ENCODE results near the gene F12.

Gene F12

DNA sequence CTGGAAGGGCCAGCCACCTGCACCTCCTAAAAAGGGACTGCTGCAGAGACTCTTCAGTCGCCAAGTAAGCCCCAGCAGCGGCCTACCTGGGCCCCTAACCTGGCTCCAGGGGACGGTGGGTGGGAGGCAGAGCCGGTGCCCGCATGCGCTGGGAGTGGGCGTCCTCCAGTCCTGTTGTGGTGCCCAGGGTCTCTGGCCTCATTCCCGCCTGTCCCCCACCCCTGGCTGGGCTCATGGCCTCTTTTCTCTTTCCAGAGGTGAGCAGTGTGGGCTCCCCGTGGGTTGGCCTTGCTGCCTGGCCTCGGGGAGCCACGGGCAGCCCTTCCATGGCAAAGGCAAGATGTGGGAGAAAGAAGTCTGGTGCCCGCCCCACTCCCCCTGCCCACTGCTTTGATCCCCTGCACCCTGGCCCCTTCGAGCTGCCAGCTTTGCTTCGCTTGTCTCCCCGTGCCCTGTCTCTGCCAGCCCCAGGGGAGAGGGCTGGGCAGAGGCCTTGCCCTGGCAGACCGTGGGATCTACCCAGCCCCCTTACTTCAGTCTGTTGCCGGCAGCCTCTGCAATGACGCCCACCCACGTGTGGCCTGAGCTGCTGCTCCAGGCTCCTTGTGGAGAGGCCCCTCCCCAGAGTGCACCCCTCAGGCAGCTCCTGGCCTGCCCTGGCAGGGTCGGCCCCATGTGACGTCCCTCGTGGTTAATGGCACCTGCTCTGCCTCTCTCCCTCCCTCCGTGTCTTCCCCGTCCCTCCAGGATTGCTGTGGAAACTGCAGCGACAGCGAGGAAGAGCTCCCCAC is 31.8 kb upstream of the F12 start:
- no peak overlapping the region for H2AFZ ChIP-seq (ENCODE audit: low read depth, low read length)
- no peak overlapping the region for H2BK12ac ChIP-seq (ENCODE audit: low read length in 2 of 2)
- no peak overlapping the region for H4K91ac ChIP-seq (ENCODE audit: low read length)
- H2BK15ac ChIP-seq (ENCODE audit: low read depth, poor library complexity, severe bottlenecking) = no peak overlapping the region
- H3K4me1 ChIP-seq (ENCODE audit: control insufficient read depth, insufficient read depth, low read depth, low read length) = peaks cover 8% of the 10 kb centered on the region
- H2BK120ac ChIP-seq (ENCODE audit: low read depth, low read length) = no peak overlapping the region
- H3K4me2 ChIP-seq (ENCODE audit: low read length, poor library complexity, severe bottlenecking) = no peak overlapping the region
- no peaks in the 10 kb centered on the region for H3K79me1 ChIP-seq (replicated peaks; ENCODE audit: low read length, poor library complexity, severe bottlenecking)
- no peaks in the 10 kb centered on the region for H3K9me3 ChIP-seq (ENCODE audit: control insufficient read depth, low read length)
- H3K14ac ChIP-seq (ENCODE audit: low read length in 2 of 2) = no peak overlapping the region
- H3K23ac ChIP-seq (ENCODE audit: low read length in 2 of 2) = no peak overlapping the region
- H3K9ac ChIP-seq (ENCODE audit: low read length) = no peak overlapping the region
- H3K36me3 ChIP-seq (ENCODE audit: control insufficient read depth in 1 of 2, insufficient read depth in 2 of 2, low read depth in 1 of 2, low read length in 2 of 2) = peaks cover 31 to 56% of the 10 kb centered on the region in 2 experiments
- no peak overlapping the region for H2AK5ac ChIP-seq (ENCODE audit: low read length, severe bottlenecking)
- 94% methylated on average over 23 of the region's 26 CpGs for WGBS
- DNase-seq = no peak
- no peak overlapping the region for H2BK5ac ChIP-seq (ENCODE audit: low read depth, low read length, poor library complexity, severe bottlenecking)
- H3K18ac ChIP-seq (ENCODE audit: low read depth in 1 of 2, low read length in 2 of 2) = no peak overlapping the region
- no peak overlapping the region for H3K27ac ChIP-seq (ENCODE audit: low read length, poor library complexity, severe bottlenecking)
- H3K27me3 ChIP-seq (ENCODE audit: control insufficient read depth in 1 of 2, insufficient read depth in 1 of 2, low read length in 2 of 2) = peaks cover 0 to 10% of the 10 kb centered on the region in 2 experiments
- no peak overlapping the region for H3K4me3 ChIP-seq (ENCODE audit: insufficient read depth in 1 of 2, low read depth in 1 of 2, low read length in 2 of 2)
- H4K8ac ChIP-seq (ENCODE audit: low read length) = no peak overlapping the region
- H3K4ac ChIP-seq (ENCODE audit: low read depth in 1 of 2, low read length in 2 of 2) = no peak overlapping the region

DNA sequence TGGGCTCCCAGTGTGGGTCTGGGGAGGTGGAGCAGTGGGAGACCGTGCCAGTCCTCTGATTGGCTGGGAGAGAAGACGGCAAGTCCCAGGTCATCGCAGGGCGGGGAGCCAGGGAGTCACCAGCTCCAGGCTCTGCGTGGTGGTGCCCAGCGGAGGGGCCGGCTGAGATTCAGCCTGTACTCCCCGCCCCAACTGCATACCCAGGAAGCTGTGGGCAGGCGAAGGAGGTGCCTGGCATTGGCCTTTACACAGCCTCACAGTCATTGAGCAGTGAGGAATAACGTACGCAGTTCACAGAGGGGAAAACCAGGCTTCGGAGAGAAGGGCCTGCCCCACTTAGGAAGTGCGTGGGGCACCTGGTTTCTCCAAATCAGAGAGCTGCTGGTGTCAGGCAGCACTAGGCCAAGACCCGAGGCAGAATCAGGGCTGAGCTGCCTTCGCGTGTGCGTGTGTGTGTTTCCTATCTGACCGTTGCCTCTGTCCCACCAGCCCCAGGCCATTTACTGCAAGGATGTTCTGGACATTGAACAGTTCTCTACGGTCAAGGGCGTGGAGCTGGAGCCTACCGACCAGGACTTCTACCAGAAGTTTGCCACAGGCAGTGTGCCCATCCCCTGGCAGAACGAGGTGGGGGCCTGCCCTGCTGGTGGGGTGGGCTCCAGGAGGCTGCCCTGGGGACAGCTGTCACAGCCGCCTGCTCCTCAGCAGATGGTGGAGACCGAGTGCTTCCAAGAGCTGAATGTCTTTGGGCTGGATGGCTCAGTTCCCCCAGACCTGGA is 31.0 kb upstream of the F12 start:
- Histone ChIP-seq H3K9ac (ENCODE audit: low read length) (no peak overlapping the region), H3K4me1 (ENCODE audit: control insufficient read depth, insufficient read depth, low read depth, low read length) (peaks cover 4% of the 10 kb centered on the region), H2BK5ac (ENCODE audit: low read depth, low read length, poor library complexity, severe bottlenecking) (no peak overlapping the region), H3K79me1 (replicated peaks; ENCODE audit: low read length, poor library complexity, severe bottlenecking) (no peaks in the 10 kb centered on the region), H3K9me3 (ENCODE audit: control insufficient read depth, low read length) (no peaks in the 10 kb centered on the region), H3K4ac (ENCODE audit: low read depth in 1 of 2, low read length in 2 of 2) (no peak overlapping the region), H3K18ac (ENCODE audit: low read depth in 1 of 2, low read length in 2 of 2) (no peak overlapping the region), H3K27ac (ENCODE audit: low read length, poor library complexity, severe bottlenecking) (no peak overlapping the region), H3K23ac (ENCODE audit: low read length in 2 of 2) (no peak overlapping the region), H3K27me3 (ENCODE audit: control insufficient read depth in 1 of 2, insufficient read depth in 1 of 2, low read length in 2 of 2) (peaks cover 0 to 8% of the 10 kb centered on the region in 2 experiments), H2BK12ac (ENCODE audit: low read length in 2 of 2) (no peak overlapping the region), H4K8ac (ENCODE audit: low read length) (no peak overlapping the region), H2BK15ac (ENCODE audit: low read depth, poor library complexity, severe bottlenecking) (no peak overlapping the region), H2AK5ac (ENCODE audit: low read length, severe bottlenecking) (no peak overlapping the region), H2AFZ (ENCODE audit: low read depth, low read length) (no peak overlapping the region), H3K36me3 (ENCODE audit: control insufficient read depth in 1 of 2, insufficient read depth in 2 of 2, low read depth in 1 of 2, low read length in 2 of 2) (peaks cover 37 to 63% of the 10 kb centered on the region in 2 experiments), H3K4me3 (ENCODE audit: insufficient read depth in 1 of 2, low read depth in 1 of 2, low read length in 2 of 2) (no peak overlapping the region), H4K91ac (ENCODE audit: low read length) (no peak overlapping the region), H2BK120ac (ENCODE audit: low read depth, low read length) (no peak overlapping the region), H3K4me2 (ENCODE audit: low read length, poor library complexity, severe bottlenecking) (no peak overlapping the region), H3K14ac (ENCODE audit: low read length in 2 of 2) (no peak overlapping the region)
- DNase-seq = no peak
- WGBS = 88% methylated on average over 24 of the region's 24 CpGs

DNA sequence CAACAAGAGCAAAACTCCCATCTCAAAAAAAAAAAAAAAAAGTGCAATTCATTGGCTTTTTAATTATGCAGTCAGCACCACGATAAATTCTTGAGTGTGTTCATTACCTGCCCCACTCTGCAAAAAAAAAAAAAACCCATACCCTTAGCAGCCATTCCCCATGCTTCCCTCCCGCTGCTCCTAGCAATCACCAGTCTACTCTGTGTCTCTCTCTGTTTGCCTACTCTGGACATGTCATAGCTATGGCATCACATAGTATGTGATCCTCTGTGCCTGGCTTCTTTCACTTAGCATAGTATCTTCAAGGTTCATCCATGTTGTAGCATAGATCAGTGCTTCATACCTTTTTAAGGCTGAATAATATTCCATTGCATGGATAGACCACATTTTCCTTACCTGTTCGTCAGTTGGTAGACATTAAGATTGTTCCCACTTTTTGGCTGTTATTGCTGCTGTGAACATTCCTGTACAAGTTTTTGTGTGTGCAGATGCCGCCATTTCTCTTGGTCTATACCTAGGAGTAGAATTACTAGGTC is 30.2 kb upstream of the F12 start:
- no peak overlapping the region for H3K4me2 ChIP-seq (ENCODE audit: low read length, poor library complexity, severe bottlenecking)
- H2AK5ac ChIP-seq (ENCODE audit: low read length, severe bottlenecking) = no peak overlapping the region
- H3K36me3 ChIP-seq (ENCODE audit: control insufficient read depth in 1 of 2, insufficient read depth in 2 of 2, low read depth in 1 of 2, low read length in 2 of 2) = peaks cover 45 to 71% of the 10 kb centered on the region in 2 experiments
- no peak overlapping the region for H3K9ac ChIP-seq (ENCODE audit: low read length)
- H2BK12ac ChIP-seq (ENCODE audit: low read length in 2 of 2) = no peak overlapping the region
- no peak overlapping the region for H3K27ac ChIP-seq (ENCODE audit: low read length, poor library complexity, severe bottlenecking)
- DNase-seq = no peak
- H3K14ac ChIP-seq (ENCODE audit: low read length in 2 of 2) = no peak overlapping the region
- no peak overlapping the region for H3K4me3 ChIP-seq (ENCODE audit: insufficient read depth in 1 of 2, low read depth in 1 of 2, low read length in 2 of 2)
- H2BK15ac ChIP-seq (ENCODE audit: low read depth, poor library complexity, severe bottlenecking) = no peak overlapping the region
- H3K4me1 ChIP-seq (ENCODE audit: control insufficient read depth, insufficient read depth, low read depth, low read length) = peaks cover 3% of the 10 kb centered on the region
- H3K27me3 ChIP-seq (ENCODE audit: control insufficient read depth in 1 of 2, insufficient read depth in 1 of 2, low read length in 2 of 2) = peaks cover 0 to 1% of the 10 kb centered on the region in 2 experiments
- no peaks in the 10 kb centered on the region for H3K9me3 ChIP-seq (ENCODE audit: control insufficient read depth, low read length)
- H3K4ac ChIP-seq (ENCODE audit: low read depth in 1 of 2, low read length in 2 of 2) = no peak overlapping the region
- no peak overlapping the region for H3K18ac ChIP-seq (ENCODE audit: low read depth in 1 of 2, low read length in 2 of 2)
- H2BK120ac ChIP-seq (ENCODE audit: low read depth, low read length) = no peak overlapping the region
- no peak overlapping the region for H4K91ac ChIP-seq (ENCODE audit: low read length)
- WGBS = over 99% methylated on average over 3 of the region's 4 CpGs
- no peaks in the 10 kb centered on the region for H3K79me1 ChIP-seq (replicated peaks; ENCODE audit: low read length, poor library complexity, severe bottlenecking)
- no peak overlapping the region for H2BK5ac ChIP-seq (ENCODE audit: low read depth, low read length, poor library complexity, severe bottlenecking)
- no peak overlapping the region for H2AFZ ChIP-seq (ENCODE audit: low read depth, low read length)
- no peak overlapping the region for H4K8ac ChIP-seq (ENCODE audit: low read length)
- H3K23ac ChIP-seq (ENCODE audit: low read length in 2 of 2) = no peak overlapping the region

DNA sequence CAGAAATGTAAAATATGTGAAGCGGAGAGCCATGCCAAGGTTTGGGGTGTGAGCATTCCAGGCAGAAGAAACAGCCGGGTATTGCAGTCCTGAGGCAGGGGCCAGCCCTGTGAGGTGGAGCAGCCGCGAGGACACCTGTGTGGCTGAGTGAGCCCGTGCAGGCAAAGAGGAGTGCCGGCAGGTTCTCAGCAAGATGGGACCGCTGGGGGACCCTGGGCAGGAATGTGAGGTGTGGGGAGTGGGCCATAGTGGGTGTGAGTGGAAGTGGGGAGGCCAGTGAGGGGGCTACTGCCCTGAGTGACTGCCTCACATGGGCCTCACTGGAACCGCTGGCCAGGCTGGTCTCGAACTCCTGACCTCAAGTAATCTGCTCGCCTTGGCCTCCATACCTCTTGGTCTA is 29.1 kb upstream of the F12 start:
- H3K27me3 ChIP-seq (ENCODE audit: control insufficient read depth in 1 of 2, insufficient read depth in 1 of 2, low read length in 2 of 2) = no peaks in the 10 kb centered on the region
- no peak overlapping the region for H3K23ac ChIP-seq (ENCODE audit: low read length in 2 of 2)
- no peak overlapping the region for H4K91ac ChIP-seq (ENCODE audit: low read length)
- H2AFZ ChIP-seq (ENCODE audit: low read depth, low read length) = no peak overlapping the region
- WGBS = 97% methylated on average over 10 of the region's 10 CpGs
- no peak overlapping the region for H2AK5ac ChIP-seq (ENCODE audit: low read length, severe bottlenecking)
- no peak overlapping the region for H3K4me2 ChIP-seq (ENCODE audit: low read length, poor library complexity, severe bottlenecking)
- no peak overlapping the region for H3K9ac ChIP-seq (ENCODE audit: low read length)
- H3K4me3 ChIP-seq (ENCODE audit: insufficient read depth in 1 of 2, low read depth in 1 of 2, low read length in 2 of 2) = no peak overlapping the region
- H2BK12ac ChIP-seq (ENCODE audit: low read length in 2 of 2) = no peak overlapping the region
- DNase-seq = no peak
- H4K8ac ChIP-seq (ENCODE audit: low read length) = no peak overlapping the region
- H2BK5ac ChIP-seq (ENCODE audit: low read depth, low read length, poor library complexity, severe bottlenecking) = no peak overlapping the region
- no peak overlapping the region for H3K27ac ChIP-seq (ENCODE audit: low read length, poor library complexity, severe bottlenecking)
- H3K4me1 ChIP-seq (ENCODE audit: control insufficient read depth, insufficient read depth, low read depth, low read length) = no peaks in the 10 kb centered on the region
- H2BK120ac ChIP-seq (ENCODE audit: low read depth, low read length) = no peak overlapping the region
- H3K9me3 ChIP-seq (ENCODE audit: control insufficient read depth, low read length) = no peaks in the 10 kb centered on the region
- no peaks in the 10 kb centered on the region for H3K79me1 ChIP-seq (replicated peaks; ENCODE audit: low read length, poor library complexity, severe bottlenecking)
- H3K18ac ChIP-seq (ENCODE audit: low read depth in 1 of 2, low read length in 2 of 2) = no peak overlapping the region
- no peak overlapping the region for H2BK15ac ChIP-seq (ENCODE audit: low read depth, poor library complexity, severe bottlenecking)
- H3K36me3 ChIP-seq (ENCODE audit: control insufficient read depth in 1 of 2, insufficient read depth in 2 of 2, low read depth in 1 of 2, low read length in 2 of 2) = peaks cover 55 to 77% of the 10 kb centered on the region in 2 experiments
- H3K4ac ChIP-seq (ENCODE audit: low read depth in 1 of 2, low read length in 2 of 2) = no peak overlapping the region
- no peak overlapping the region for H3K14ac ChIP-seq (ENCODE audit: low read length in 2 of 2)
